ENCODE data around the gene NMS. TPM values are rescaled to one million over a fixed set of nuclear protein-coding genes. Genes with fewer than 3 reads are reported as not detected.

The NMS gene, protein sequence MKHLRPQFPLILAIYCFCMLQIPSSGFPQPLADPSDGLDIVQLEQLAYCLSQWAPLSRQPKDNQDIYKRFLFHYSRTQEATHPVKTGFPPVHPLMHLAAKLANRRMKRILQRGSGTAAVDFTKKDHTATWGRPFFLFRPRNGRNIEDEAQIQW
- polyA plus RNA-seq: not detected

- H3K4me3 Mint-ChIP-seq: no peak within 1 kb of the TSS
- H3K9me3 Mint-ChIP-seq: no peaks in the 10 kb centered on the region
- no peaks in the 10 kb centered on the region for H3K4me1 Mint-ChIP-seq
- peaks cover 0 to 3% (median 0%) of the 10 kb centered on the region in 3 donors for H3K36me3 Mint-ChIP-seq
- H3K27me3 Mint-ChIP-seq (ENCODE audit: low read depth in 3 of 3): peaks cover 7 to 9% (median 7%) of the 10 kb centered on the region in 3 donors
- no peak for DNase-seq
- H3K27ac Mint-ChIP-seq: no peak within 1 kb of the TSS
These were observed at the start of gene NMS for GRCh38 chr2:100470182-100470581. NMS (plus strand) TSS chr2:100470482; CDS start chr2:100470489, 7 bp downstream.

- peaks cover 0 to 11% of the 10 kb centered on the region in 2 donors for H3K4me1 Mint-ChIP-seq
- no peak overlapping the region for H3K27ac Mint-ChIP-seq
- H3K36me3 Mint-ChIP-seq: no peaks in the 10 kb centered on the region
- DNase-seq: no peak
- H3K4me3 Mint-ChIP-seq: no peak overlapping the region
- H3K27me3 Mint-ChIP-seq (ENCODE audit: low read depth in 3 of 3): peaks cover under 1 to 3% (median 2%) of the 10 kb centered on the region in 3 donors
- no peaks in the 10 kb centered on the region for H3K9me3 Mint-ChIP-seq
These were observed 47.8 kb upstream of the NMS start for GRCh38 chr2:100422320-100423055.

GRCh38 chr2:100423631-100424030 lies 46.7 kb upstream of the NMS start:
- H3K4me3 Mint-ChIP-seq: no peak overlapping the region
- no peaks in the 10 kb centered on the region for H3K9me3 Mint-ChIP-seq
- DNase-seq: no peak
- no peak overlapping the region for H3K27ac Mint-ChIP-seq
- H3K36me3 Mint-ChIP-seq: no peaks in the 10 kb centered on the region
- peaks cover 0 to under 1% of the 10 kb centered on the region in 2 donors for H3K4me1 Mint-ChIP-seq
- peaks cover 2 to 3% (median 2%) of the 10 kb centered on the region in 3 donors for H3K27me3 Mint-ChIP-seq (ENCODE audit: low read depth in 3 of 3)

- no peak overlapping the region for H3K4me3 Mint-ChIP-seq
- peaks cover 2 to 3% (median 2%) of the 10 kb centered on the region in 3 donors for H3K27me3 Mint-ChIP-seq (ENCODE audit: low read depth in 3 of 3)
- no peaks in the 10 kb centered on the region for H3K36me3 Mint-ChIP-seq
- H3K4me1 Mint-ChIP-seq: no peaks in the 10 kb centered on the region
- H3K9me3 Mint-ChIP-seq: no peaks in the 10 kb centered on the region
- no peak overlapping the region for H3K27ac Mint-ChIP-seq
- DNase-seq: no peak
These were observed 45.9 kb upstream of the NMS start for GRCh38 chr2:100424277-100424875.

GRCh38 chr2:100425107-100425506 lies 45.2 kb upstream of the NMS start:
- no peak overlapping the region for H3K4me3 Mint-ChIP-seq
- H3K36me3 Mint-ChIP-seq: no peaks in the 10 kb centered on the region
- H3K4me1 Mint-ChIP-seq: no peaks in the 10 kb centered on the region
- H3K27ac Mint-ChIP-seq: no peak overlapping the region
- H3K27me3 Mint-ChIP-seq (ENCODE audit: low read depth in 3 of 3): peaks cover 2 to 3% (median 2%) of the 10 kb centered on the region in 3 donors
- no peak for DNase-seq
- no peaks in the 10 kb centered on the region for H3K9me3 Mint-ChIP-seq

GRCh38 chr2:100425573-100426383 lies 44.5 kb upstream of the NMS start:
- no peaks in the 10 kb centered on the region for H3K9me3 Mint-ChIP-seq
- peaks cover 2 to 3% (median 2%) of the 10 kb centered on the region in 3 donors for H3K27me3 Mint-ChIP-seq (ENCODE audit: low read depth in 3 of 3)
- no peak overlapping the region for H3K4me3 Mint-ChIP-seq
- H3K4me1 Mint-ChIP-seq: no peaks in the 10 kb centered on the region
- no peak for DNase-seq
- H3K36me3 Mint-ChIP-seq: no peaks in the 10 kb centered on the region
- no peak overlapping the region for H3K27ac Mint-ChIP-seq

DNA sequence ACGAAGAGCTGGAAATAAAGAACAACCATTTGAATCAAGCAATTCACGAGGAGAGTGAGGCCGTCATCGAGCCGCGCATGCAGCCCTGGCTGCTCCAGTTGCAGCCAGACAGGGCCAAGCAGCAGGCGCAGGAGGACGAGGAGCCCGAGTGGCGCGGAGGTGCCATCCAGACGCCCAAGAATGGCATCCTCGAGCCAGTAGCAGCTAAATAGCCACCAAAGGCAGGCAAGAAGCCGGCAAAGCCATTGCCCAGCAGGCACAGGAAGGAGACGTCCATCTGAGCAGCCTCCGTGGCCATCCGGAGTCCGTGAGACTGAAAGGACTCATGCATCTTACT lies 43.9 kb upstream of the NMS start:
- Mint-ChIP-seq H3K27me3 (ENCODE audit: low read depth in 3 of 3) (peaks cover 2 to 3% (median 2%) of the 10 kb centered on the region in 3 donors), H3K4me1 (no peaks in the 10 kb centered on the region), H3K36me3 (no peaks in the 10 kb centered on the region), H3K9me3 (no peaks in the 10 kb centered on the region), H3K4me3 (no peak overlapping the region), H3K27ac (no peak overlapping the region)
- DNase-seq: no peak

DNA sequence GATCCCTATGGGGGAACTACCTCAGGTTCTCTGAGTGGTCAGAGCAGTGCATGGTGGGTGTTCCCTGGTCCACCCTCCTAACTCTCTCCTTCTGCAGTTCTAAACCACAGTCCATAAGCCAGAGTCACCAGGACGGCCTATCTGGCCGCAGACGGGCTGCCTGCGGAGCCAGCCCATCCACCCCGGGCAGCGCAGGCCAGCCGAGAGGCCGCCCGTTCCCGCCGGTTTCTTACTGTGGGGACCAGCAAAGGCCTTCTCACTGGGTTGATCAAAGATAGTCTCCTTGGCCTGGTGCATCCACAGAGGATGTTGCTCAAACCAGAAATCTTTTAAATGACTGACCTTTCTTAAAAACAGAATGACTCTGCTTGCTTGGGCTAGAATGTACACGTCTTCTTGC lies 43.2 kb upstream of the NMS start:
- DNase-seq: no peak
- Mint-ChIP-seq H3K4me1 (no peaks in the 10 kb centered on the region), H3K36me3 (no peaks in the 10 kb centered on the region), H3K27me3 (ENCODE audit: low read depth in 3 of 3) (peaks cover 2 to 3% (median 2%) of the 10 kb centered on the region in 3 donors), H3K27ac (no peak overlapping the region), H3K4me3 (no peak overlapping the region), H3K9me3 (no peaks in the 10 kb centered on the region)

DNA sequence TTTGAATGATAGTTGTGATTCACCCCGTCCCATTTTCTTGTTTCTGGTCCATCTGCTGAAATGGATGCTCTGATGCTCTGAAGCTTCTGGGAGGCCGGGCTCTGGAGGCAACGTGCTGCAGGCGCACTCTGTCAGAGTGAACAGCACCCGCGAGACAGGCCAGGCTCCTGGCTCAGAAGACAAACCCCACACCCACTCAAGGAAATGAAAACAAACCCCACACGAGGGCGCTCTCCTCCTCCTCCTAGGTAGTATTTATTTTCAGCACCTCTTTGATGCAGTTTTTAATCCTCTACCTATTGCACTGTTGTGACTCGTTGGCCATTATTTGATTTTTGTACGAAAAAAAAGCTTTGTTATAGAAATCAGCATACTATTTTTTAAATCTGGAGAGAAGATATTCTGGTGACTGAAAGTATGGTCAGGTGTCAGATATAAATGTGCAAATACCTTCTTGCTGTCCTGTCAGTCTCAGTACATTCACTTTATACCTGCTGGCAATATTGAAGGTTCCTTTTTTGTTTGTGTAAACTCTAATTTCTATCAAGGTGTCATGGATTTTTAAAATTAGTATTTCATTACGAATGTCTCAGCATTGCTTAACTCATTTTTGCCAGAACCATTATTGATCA lies 42.5 kb upstream of the NMS start:
- Mint-ChIP-seq H3K27ac (no peak overlapping the region), H3K27me3 (ENCODE audit: low read depth in 3 of 3) (peaks cover 3 to 7% (median 5%) of the 10 kb centered on the region in 3 donors), H3K4me3 (no peak overlapping the region), H3K36me3 (no peaks in the 10 kb centered on the region), H3K9me3 (no peaks in the 10 kb centered on the region), H3K4me1 (no peaks in the 10 kb centered on the region)
- DNase-seq: peak; percentile 18 to 48 (median 21)

DNA sequence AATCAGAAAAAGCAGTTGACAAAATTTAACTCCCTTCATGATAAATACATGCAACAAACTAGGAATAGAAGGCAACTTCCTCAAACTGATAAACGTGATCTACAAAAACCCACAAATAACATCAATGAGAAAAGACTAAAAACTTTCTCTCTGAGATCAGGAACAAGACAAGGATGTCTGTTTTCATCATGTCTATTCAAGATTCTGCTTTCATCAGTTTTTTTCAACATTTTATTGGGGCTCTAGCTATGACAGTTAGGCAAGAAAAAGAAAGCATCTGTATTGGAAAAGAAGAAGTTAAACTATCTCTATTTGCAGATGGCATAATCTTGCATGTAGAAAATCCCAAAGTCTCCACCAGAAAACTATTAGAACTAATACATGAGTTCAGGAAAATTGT lies 40.6 kb upstream of the NMS start:
- H3K27me3 Mint-ChIP-seq (ENCODE audit: low read depth in 3 of 3): peaks cover 4 to 7% (median 6%) of the 10 kb centered on the region in 3 donors
- DNase-seq: no peak
- no peaks in the 10 kb centered on the region for H3K4me1 Mint-ChIP-seq
- H3K36me3 Mint-ChIP-seq: no peaks in the 10 kb centered on the region
- no peak overlapping the region for H3K27ac Mint-ChIP-seq
- H3K4me3 Mint-ChIP-seq: no peak overlapping the region
- no peaks in the 10 kb centered on the region for H3K9me3 Mint-ChIP-seq

- Mint-ChIP-seq H3K9me3 (no peaks in the 10 kb centered on the region), H3K27ac (no peak overlapping the region), H3K36me3 (no peaks in the 10 kb centered on the region), H3K27me3 (ENCODE audit: low read depth in 3 of 3) (peaks cover under 1 to 8% (median 5%) of the 10 kb centered on the region in 3 donors), H3K4me1 (no peaks in the 10 kb centered on the region), H3K4me3 (no peak overlapping the region)
- no peak for DNase-seq
These were observed 32.5 kb upstream of the NMS start for GRCh38 chr2:100437751-100438150.

DNA sequence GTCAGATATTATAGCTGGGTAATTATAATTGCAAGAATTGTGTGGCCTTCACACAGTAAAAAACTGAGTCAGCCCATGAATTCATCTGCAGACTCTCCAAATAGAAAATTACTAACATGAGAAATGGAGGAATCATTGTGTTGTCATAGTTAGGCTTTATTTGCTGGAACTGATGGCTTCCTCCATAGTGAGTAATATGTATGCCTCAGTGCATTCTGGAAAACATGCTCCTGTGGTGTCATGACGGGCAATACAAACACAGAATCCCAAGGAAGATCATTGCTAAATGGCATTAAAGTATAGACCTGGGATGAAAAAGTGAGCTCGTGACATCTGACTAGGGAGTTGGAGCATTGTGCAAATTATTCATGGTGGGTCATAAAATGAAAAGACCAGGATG lies 23.6 kb upstream of the NMS start:
- Mint-ChIP-seq H3K4me3 (no peak overlapping the region), H3K27me3 (ENCODE audit: low read depth in 3 of 3) (peaks cover 0 to 3% (median 2%) of the 10 kb centered on the region in 3 donors), H3K9me3 (no peaks in the 10 kb centered on the region), H3K4me1 (no peaks in the 10 kb centered on the region), H3K36me3 (no peaks in the 10 kb centered on the region), H3K27ac (no peak overlapping the region)
- no peak for DNase-seq

- no peak overlapping the region for H3K27ac Mint-ChIP-seq
- peaks cover 0 to 1% (median 0%) of the 10 kb centered on the region in 6 donors for H3K9me3 Mint-ChIP-seq
- no peaks in the 10 kb centered on the region for H3K4me1 Mint-ChIP-seq
- peaks cover 2% of the 10 kb centered on the region in 3 donors for H3K27me3 Mint-ChIP-seq (ENCODE audit: low read depth in 3 of 3)
- H3K4me3 Mint-ChIP-seq: no peak overlapping the region
- DNase-seq: no peak
- no peaks in the 10 kb centered on the region for H3K36me3 Mint-ChIP-seq
These were observed 19.2 kb upstream of the NMS start for GRCh38 chr2:100451092-100451491.

Measured in immature natural killer cell (primary cell).